Natural killer cell treated with Interleukin-12 subunit alpha and Interleukin-12 subunit beta and Interleukin-15 and Interleukin-18, amount 100 ng/mL, for 72 hours (primary cell): ENCODE data around the gene EXOC4. TPM values are rescaled to one million over a fixed set of nuclear protein-coding genes. Genes with fewer than 3 reads are reported as not detected.

ENCODE experiments used
- ATAC-seq, 2 donors: fragments of 150-1000 bp; cut with Tn5 transposase in 1 of 2; sonication (Bioruptor Pico), chemical (Tn5 transposase) in 1 of 2; 2 replicates each; pipeline ENCODE4 v1.10.0; 2021
- DNase-seq: peaks from one replicate; pipeline ENCODE4 v3.0.0; 2022; ENCODE audit warnings: low spot score
- H3K27ac Mint-ChIP-seq, 2 donors: 1 replicate in 1 of 2; 2 replicates in 1 of 2; pipeline ENCODE4 v1.8.0; 2022; ENCODE audit warnings: mixed read lengths in 2 of 2, mild to moderate bottlenecking in 1 of 2, moderate library complexity in 1 of 2
- H3K27me3 Mint-ChIP-seq, 2 donors: 1 replicate in 1 of 2; 2 replicates in 1 of 2; pipeline ENCODE4 v1.8.0; 2022; ENCODE audit warnings: mixed read lengths in 2 of 2
- H3K36me3 Mint-ChIP-seq: one replicate; pipeline ENCODE4 v1.8.0; 2022; ENCODE audit warnings: mixed read lengths
- H3K4me1 Mint-ChIP-seq, 2 donors: 1 replicate in 1 of 2; 2 replicates in 1 of 2; pipeline ENCODE4 v1.8.0; 2022; ENCODE audit warnings: low read depth in 2 of 2, mixed read lengths in 2 of 2, mild to moderate bottlenecking in 1 of 2
- H3K4me3 Mint-ChIP-seq: one replicate; pipeline ENCODE4 v1.8.0; 2022; ENCODE audit warnings: mixed read lengths
- H3K9me3 Mint-ChIP-seq: 2 replicates; pipeline ENCODE4 v1.8.0; 2022; ENCODE audit warnings: mixed read lengths
- total RNA-seq, 2 donors: library from RNA; stranded (reverse); gene quantifications; one replicate each; pipeline ENCODE4 v1.2.3, GENCODE V29; 2022

The EXOC4 gene
- total RNA-seq, 2 donors from 2014 or later: 78.5 to 107 TPM

DNA sequence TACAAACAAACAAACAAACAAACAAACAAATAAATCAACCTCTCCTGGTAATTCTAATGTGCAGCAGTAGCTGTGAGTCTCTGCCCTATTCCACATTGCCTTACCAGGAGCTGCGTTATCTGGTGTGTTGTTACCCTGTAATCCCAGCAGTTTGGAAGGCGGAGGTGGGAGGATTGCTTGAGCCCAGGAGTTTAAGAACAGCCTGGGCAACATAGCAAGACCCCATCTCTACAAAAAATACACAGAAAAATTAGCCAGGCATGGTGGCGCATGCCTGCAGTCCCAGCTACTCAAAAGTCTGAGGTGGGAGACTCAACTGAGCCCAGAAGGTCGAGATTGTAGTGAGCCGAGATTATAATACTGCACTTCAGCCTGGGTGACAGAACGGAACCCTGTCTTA is 192.7 kb downstream of the EXOC4 start:
- Mint-ChIP-seq H3K27me3 (no peaks in the 10 kb centered on the region), H3K36me3 (no peaks in the 10 kb centered on the region), H3K9me3 (no peaks in the 10 kb centered on the region), H3K27ac (no peak overlapping the region), H3K4me1 (peaks cover 0 to 22% of the 10 kb centered on the region in 2 donors), H3K4me3 (no peak overlapping the region)
- DNase-seq (no peak), ATAC-seq (no peak)

DNA sequence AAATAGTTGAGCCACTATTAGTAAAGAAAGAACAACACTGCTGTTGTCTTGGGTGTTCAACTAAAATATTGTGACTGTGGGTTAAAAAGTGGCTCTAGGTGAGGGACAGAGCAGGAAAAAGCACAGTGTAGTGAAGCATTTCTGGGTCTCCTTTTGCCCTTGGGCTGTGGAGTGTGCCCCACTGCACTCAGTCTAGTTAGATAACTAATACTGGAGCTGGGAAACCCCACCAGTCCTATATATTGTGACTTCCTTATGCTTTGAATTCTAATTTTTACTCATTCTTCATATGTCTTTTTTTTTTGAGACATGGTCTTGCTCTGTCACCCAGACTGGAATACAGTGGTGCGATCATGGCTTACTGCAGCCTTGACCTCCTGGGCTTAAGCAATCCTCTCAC is 195.1 kb downstream of the EXOC4 start:
- Mint-ChIP-seq H3K36me3 (no peaks in the 10 kb centered on the region), H3K4me3 (no peak overlapping the region), H3K4me1 (peaks cover 0 to 23% of the 10 kb centered on the region in 2 donors), H3K27me3 (no peaks in the 10 kb centered on the region), H3K9me3 (no peaks in the 10 kb centered on the region), H3K27ac (no peak overlapping the region)
- no peak for ATAC-seq
- no peak for DNase-seq

DNA sequence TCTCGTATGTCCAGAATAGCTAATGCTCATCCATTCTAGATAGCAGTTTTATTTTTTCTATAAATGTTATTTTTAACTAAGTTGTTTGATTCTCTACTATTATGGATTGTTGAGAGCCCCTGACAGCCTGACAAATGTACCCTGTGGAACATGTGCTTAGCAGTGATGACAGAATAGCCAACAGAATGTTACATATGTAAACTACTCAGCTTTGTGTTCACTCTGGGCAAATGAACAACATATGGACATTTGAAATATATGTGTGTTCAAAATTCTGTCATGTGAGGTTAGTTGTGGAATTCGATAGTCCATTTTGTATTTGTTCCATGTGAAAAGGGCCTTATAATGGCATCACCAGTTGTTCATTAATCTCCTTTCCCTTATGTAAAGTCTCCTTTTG is 199.7 kb downstream of the EXOC4 start:
- DNase-seq (no peak), ATAC-seq (no peak)
- no peak overlapping the region for H3K27ac Mint-ChIP-seq
- no peaks in the 10 kb centered on the region for H3K27me3 Mint-ChIP-seq
- no peaks in the 10 kb centered on the region for H3K36me3 Mint-ChIP-seq
- H3K4me3 Mint-ChIP-seq: no peak overlapping the region
- peaks cover 0 to 18% of the 10 kb centered on the region in 2 donors for H3K4me1 Mint-ChIP-seq
- H3K9me3 Mint-ChIP-seq: no peaks in the 10 kb centered on the region

DNA sequence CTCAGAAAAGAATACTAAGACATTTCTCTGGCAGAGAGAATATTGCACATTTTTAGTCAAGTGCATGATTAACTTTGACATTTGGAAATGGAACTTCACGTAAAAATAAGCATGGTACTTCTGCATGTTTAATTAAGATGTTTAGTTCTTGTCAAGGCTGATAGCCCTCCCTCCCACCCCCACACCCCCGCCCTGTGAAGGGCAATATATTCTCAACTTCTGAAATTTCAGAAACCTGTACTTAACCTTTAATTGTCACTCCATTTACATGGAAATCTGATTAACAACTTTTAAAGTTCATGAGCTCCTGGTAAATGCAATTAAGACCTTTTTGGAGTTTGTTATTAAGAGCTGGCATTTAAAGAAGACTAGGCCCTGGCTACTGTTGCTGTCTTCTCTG is 205.8 kb downstream of the EXOC4 start:
- Mint-ChIP-seq H3K4me1 (peaks cover 11 to 12% of the 10 kb centered on the region in 2 donors), H3K27ac (no peak overlapping the region), H3K36me3 (peaks cover 4% of the 10 kb centered on the region), H3K4me3 (no peak overlapping the region), H3K9me3 (no peaks in the 10 kb centered on the region), H3K27me3 (no peaks in the 10 kb centered on the region)
- DNase-seq (no peak), ATAC-seq (no peak)

DNA sequence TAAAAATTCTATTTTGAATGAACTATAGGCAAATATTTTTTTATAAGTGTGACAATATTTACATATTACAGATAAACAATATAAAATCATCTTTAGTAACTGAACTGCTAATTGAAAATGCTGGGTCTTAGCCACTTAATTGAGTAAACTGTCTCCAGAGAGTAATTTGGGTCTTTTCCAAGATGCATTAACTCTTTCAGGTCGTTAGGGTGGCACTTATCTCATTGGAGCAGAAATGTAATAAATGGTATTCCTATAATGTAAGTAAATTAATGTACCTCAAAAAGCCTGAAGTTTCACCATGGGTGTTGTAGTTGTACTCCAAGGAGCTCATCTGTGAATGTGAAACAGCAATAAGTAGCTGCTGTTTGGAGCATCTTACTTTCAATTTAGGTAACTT is 208.5 kb downstream of the EXOC4 start:
- Mint-ChIP-seq H3K4me1 (peaks cover 11 to 12% of the 10 kb centered on the region in 2 donors), H3K27ac (no peak overlapping the region), H3K27me3 (no peaks in the 10 kb centered on the region), H3K9me3 (no peaks in the 10 kb centered on the region), H3K4me3 (no peak overlapping the region), H3K36me3 (peaks cover 14% of the 10 kb centered on the region)
- DNase-seq (no peak), ATAC-seq (no peak)

DNA sequence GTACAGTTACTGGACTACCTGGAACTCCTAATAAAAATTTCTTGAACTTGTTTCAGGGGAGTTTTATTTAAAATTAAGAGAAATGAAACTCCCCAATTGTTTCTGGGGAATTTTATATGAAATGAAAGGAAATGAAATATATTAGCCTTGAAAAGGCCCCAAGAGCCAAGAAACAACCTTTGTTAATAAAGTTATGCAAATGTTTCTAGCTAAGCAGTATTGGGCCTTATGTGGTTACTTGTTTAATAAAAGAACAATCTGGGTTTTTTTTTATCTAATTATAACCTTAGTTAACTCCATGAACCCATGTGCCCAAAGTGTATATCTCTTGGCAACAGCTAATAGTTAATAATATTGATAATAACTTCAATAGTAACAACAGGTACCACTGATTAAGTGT is 222.8 kb downstream of the EXOC4 start:
- H3K27ac Mint-ChIP-seq: no peak overlapping the region
- no peaks in the 10 kb centered on the region for H3K27me3 Mint-ChIP-seq
- DNase-seq: no peak
- no peaks in the 10 kb centered on the region for H3K9me3 Mint-ChIP-seq
- no peak overlapping the region for H3K4me3 Mint-ChIP-seq
- peaks cover 25 to 28% of the 10 kb centered on the region in 2 donors for H3K4me1 Mint-ChIP-seq
- H3K36me3 Mint-ChIP-seq: peaks cover 6% of the 10 kb centered on the region
- no peak for ATAC-seq

DNA sequence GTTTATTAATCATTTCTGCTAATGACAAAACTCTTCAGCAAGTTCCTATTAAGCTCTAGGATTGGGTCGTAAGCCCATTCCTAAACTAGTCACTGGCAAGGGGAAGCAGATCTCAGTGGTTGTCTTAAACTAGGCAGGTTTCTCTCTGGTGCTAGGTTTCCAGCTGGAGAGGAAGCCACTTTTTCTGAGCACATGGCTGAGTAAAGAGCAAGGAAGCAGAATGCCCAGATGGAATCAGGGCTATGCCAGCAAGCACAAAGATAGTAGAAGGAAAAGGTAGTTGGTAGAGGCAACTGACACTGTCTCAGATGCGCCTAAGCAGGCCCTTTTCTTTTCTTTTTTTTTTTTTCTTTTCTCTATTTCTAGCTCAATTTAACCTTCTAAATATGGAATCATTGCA is 224.9 kb downstream of the EXOC4 start:
- DNase-seq (no peak), ATAC-seq (no peak)
- Mint-ChIP-seq H3K36me3 (no peaks in the 10 kb centered on the region), H3K4me1 (peaks cover 44 to 50% of the 10 kb centered on the region in 2 donors), H3K27me3 (no peaks in the 10 kb centered on the region), H3K27ac (no peak overlapping the region), H3K4me3 (no peak overlapping the region), H3K9me3 (no peaks in the 10 kb centered on the region)

DNA sequence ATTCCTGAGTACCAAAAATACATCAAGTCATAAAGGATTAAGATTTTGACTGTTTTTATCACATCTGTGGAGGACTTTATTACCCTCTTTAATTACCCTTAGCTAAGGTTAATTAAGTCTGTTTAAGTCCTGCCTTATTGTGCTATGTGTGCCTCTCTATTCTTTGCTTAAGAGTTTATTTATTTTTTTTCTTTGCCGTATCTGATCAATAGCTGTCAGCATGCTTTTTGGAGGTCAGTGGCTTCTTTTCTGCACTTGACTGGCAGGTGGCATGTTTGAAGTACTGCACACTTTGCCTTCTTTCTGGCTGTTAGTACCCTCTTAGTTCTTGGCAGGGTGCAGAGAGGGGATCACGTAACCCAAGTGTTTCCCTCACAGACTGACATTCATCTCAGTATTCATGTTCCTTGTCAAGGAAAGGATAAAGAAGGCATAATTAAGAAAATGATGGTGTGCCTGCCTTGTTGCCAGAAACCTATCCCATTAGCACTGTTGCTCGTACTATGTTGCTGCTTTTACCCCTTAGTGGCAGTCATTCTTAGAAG is 225.8 kb downstream of the EXOC4 start:
- H3K4me1 Mint-ChIP-seq: peaks cover 50 to 58% of the 10 kb centered on the region in 2 donors
- ATAC-seq: no peak

DNA sequence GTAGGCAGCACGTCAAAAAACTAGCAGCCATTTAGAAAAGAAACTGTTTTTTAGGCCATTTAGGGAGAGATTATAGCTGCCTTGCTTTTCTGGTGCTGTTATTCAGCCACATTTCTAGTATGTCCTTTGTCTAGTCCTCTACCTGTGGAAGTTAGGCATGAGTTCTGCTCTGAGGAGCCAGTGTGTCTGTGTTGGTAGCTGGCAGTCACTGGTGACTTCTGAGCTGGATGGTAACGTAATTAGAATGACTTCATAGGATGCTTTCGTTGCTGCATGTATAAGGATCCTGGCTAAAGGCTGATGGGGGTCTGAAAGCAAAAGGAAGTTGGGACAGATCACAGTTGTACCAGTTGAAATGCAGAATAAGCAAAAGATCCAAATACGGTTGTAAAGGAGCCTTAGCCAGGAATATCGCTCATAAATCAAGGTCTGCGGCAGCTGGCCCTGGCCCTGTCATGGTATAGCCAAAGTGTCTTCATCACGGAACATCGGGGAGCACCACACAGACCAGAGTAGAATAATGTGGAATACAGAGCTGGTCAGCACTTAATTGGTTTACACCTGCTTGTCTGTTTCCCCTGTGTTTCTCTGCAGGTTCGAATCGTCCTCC is 226.7 kb downstream of the EXOC4 start:
- H3K4me1 Mint-ChIP-seq: peaks cover 58 to 67% of the 10 kb centered on the region in 2 donors
- peak overlapping the region; percentile 17 to 74 for H3K27ac Mint-ChIP-seq
- H3K27me3 Mint-ChIP-seq: no peaks in the 10 kb centered on the region
- ATAC-seq: no peak
- no peaks in the 10 kb centered on the region for H3K36me3 Mint-ChIP-seq
- H3K4me3 Mint-ChIP-seq: peak overlapping the region; percentile 41
- no peaks in the 10 kb centered on the region for H3K9me3 Mint-ChIP-seq
- DNase-seq: no peak

More for the DNA sequence above, 225.8 kb downstream of the EXOC4 start:
- H3K27ac Mint-ChIP-seq: peak overlapping the region; percentile 17 to 74
- no peaks in the 10 kb centered on the region for H3K36me3 Mint-ChIP-seq
- no peak for DNase-seq
- no peaks in the 10 kb centered on the region for H3K27me3 Mint-ChIP-seq
- H3K9me3 Mint-ChIP-seq: no peaks in the 10 kb centered on the region
- peak overlapping the region; percentile 41 for H3K4me3 Mint-ChIP-seq

DNA sequence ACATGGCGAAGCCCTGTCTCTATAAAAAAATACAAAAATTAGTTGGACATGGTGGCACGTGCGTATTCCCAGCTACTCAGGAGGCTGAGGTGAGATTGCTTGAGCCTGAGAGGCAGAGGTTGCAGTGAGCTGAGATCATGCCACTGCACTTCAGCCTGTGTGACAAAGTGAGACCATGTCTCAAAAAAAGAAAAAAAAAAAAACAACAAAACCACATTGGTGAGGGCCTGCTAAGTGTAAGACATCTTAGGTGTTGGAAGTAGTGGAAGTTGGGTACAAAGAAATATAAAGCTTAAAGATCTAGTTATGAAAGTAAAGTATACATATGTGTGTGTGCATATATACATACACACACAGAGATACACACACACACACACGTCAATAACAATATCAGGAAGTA is 228.0 kb downstream of the EXOC4 start:
- Mint-ChIP-seq H3K4me3 (peak overlapping the region; percentile 57), H3K9me3 (peaks cover 2% of the 10 kb centered on the region), H3K27ac (peak overlapping the region in 1 of 2 donors; percentile 13), H3K36me3 (no peaks in the 10 kb centered on the region), H3K4me1 (peaks cover 65 to 76% of the 10 kb centered on the region in 2 donors), H3K27me3 (no peaks in the 10 kb centered on the region)
- DNase-seq (no peak), ATAC-seq (peak in 1 of 2 donors; percentile 37)

DNA sequence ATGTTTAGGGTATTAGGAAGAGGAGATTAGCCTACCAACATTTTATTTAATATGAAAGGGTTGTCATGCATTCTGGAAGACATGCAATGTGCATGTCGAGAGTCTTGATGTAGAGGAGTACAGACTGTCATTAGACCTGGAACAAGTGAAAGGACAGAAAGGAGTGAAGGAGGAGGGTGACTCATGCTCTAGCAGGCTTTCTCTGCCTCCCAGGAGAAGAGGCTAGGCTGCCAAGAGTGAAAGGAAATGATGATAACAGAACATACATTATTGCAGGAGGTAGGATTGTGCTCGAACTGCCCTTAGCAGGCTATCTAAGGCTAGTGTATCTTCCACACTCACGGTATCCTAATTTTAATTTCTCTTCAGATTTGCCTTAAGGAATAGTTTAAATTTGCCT is 228.8 kb downstream of the EXOC4 start:
- ATAC-seq (peak in 1 of 2 donors; percentile 50), DNase-seq (no peak)
- no peaks in the 10 kb centered on the region for H3K36me3 Mint-ChIP-seq
- peak overlapping the region; percentile 13 to 65 for H3K27ac Mint-ChIP-seq
- H3K4me3 Mint-ChIP-seq: no peak overlapping the region
- no peaks in the 10 kb centered on the region for H3K27me3 Mint-ChIP-seq
- peaks cover 2% of the 10 kb centered on the region for H3K9me3 Mint-ChIP-seq
- H3K4me1 Mint-ChIP-seq: peaks cover 65 to 76% of the 10 kb centered on the region in 2 donors

DNA sequence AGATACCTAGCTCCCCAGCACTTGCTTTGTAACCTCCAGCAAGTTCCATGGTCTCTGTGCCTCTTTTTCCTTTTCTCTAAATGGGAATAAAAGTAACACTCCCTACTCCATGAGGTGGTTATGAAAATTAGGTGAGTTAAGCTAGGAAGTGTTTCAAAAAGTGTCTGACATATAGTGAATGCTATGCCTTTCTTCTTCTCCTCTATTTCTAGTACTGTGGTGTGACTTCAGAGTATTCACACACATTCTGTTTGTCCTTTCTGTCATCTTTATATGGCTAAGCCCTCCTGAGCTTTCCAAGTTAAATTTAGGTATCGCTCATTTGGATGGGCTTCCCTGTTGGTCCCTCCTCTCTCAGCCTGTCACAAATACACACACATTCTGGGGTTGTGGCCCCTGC is 229.7 kb downstream of the EXOC4 start:
- DNase-seq: no peak
- H3K36me3 Mint-ChIP-seq: no peaks in the 10 kb centered on the region
- peaks cover 65 to 74% of the 10 kb centered on the region in 2 donors for H3K4me1 Mint-ChIP-seq
- peaks cover 2% of the 10 kb centered on the region for H3K9me3 Mint-ChIP-seq
- no peaks in the 10 kb centered on the region for H3K27me3 Mint-ChIP-seq
- H3K27ac Mint-ChIP-seq: peak overlapping the region in 1 of 2 donors; percentile 65
- peak overlapping the region; percentile 8 for H3K4me3 Mint-ChIP-seq
- ATAC-seq: no peak

DNA sequence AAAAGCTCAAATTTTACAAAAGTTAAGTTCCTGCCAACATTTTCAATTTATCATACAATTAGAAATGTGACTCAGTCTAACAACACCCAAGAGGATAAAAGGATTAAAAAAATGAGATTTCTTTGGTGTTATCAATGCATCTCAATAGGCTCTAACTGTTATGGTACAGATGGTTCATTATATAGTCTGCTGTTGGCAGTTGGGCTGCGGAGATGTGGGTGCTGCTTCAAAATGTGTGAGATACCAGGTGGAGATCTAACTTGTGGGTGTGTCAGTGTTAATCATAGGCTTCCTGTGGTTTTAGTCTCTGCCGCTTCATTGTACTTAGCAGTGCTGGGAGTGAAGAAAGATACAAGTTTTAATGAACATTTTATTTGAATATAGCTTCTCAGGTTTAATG is 231.2 kb downstream of the EXOC4 start:
- ATAC-seq (peak; percentile 85 to 91), DNase-seq (peak; percentile 64)
- H3K36me3 Mint-ChIP-seq: no peaks in the 10 kb centered on the region
- peaks cover 2% of the 10 kb centered on the region for H3K9me3 Mint-ChIP-seq
- no peaks in the 10 kb centered on the region for H3K27me3 Mint-ChIP-seq
- peaks cover 54 to 62% of the 10 kb centered on the region in 2 donors for H3K4me1 Mint-ChIP-seq
- H3K27ac Mint-ChIP-seq: peak overlapping the region; percentile 28 to 65
- H3K4me3 Mint-ChIP-seq: peak overlapping the region; percentile 30

DNA sequence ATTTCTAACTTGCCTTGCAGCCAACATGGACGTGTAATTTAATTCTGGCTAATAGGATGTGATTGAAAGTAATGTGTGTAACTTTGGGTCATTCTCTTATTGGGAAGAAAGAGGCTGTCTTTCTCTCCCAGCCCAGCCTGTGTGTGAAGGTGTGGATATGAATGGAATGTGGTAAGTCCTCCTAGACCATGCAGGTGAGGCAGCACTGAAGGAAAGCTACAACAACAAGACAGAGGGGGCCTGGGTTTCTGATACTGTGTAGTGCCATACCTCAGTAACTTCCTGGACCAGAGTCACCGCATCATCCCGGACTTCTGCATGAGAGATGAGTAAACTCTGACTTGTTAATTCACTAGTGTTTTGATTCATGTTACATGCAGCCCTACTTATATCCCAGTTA is 237.0 kb downstream of the EXOC4 start:
- H3K4me1 Mint-ChIP-seq: peaks cover 32 to 35% of the 10 kb centered on the region in 2 donors
- H3K4me3 Mint-ChIP-seq: no peak overlapping the region
- ATAC-seq (no peak), DNase-seq (no peak)
- H3K27me3 Mint-ChIP-seq: no peaks in the 10 kb centered on the region
- H3K36me3 Mint-ChIP-seq: peaks cover 9% of the 10 kb centered on the region
- H3K9me3 Mint-ChIP-seq: peaks cover 12% of the 10 kb centered on the region
- H3K27ac Mint-ChIP-seq: peak overlapping the region in 1 of 2 donors; percentile 78
